Right lobe of liver (tissue), 4 donors: ENCODE results near the gene CIB4.

ENCODE experiments used
- POLR2A ChIP-seq: fragments of 450-650 bp; IDR thresholded peaks from one replicate; pipeline ENCODE4 v1.6.1; 2017; ENCODE audit warnings: antibody characterized with exemption, mild to moderate bottlenecking
- TF ChIP-seq, protein P1 (sequence below), 4 donors: fragments of 200-600 bp in 3 of 4; fragments of 450-650 bp in 1 of 4; IDR thresholded peaks; one replicate each; pipeline versions ENCODE4 v1.5.1 to v1.8.0; 2016 to 2022; ENCODE audit warnings: antibody characterized with exemption in 4 of 4, mild to moderate bottlenecking in 2 of 4
- donor health status: DM: no; HTN: no; CAD: no.
- donor health status: DM: no; HTN: no; CAD: no.
- donor health status: DM: no; HTN: yes; CAD: no.

- TF ChIP-seq, protein P1, sequence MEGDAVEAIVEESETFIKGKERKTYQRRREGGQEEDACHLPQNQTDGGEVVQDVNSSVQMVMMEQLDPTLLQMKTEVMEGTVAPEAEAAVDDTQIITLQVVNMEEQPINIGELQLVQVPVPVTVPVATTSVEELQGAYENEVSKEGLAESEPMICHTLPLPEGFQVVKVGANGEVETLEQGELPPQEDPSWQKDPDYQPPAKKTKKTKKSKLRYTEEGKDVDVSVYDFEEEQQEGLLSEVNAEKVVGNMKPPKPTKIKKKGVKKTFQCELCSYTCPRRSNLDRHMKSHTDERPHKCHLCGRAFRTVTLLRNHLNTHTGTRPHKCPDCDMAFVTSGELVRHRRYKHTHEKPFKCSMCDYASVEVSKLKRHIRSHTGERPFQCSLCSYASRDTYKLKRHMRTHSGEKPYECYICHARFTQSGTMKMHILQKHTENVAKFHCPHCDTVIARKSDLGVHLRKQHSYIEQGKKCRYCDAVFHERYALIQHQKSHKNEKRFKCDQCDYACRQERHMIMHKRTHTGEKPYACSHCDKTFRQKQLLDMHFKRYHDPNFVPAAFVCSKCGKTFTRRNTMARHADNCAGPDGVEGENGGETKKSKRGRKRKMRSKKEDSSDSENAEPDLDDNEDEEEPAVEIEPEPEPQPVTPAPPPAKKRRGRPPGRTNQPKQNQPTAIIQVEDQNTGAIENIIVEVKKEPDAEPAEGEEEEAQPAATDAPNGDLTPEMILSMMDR (IDR thresholded peaks at IDR 0.05) = no peak
- no peak for TF ChIP-seq POLR2A
Measured at GRCh38 chr2:26610504-26611335, 30.4 kb downstream of the CIB4 start.
